Measurements from ENCODE around the gene JAG2. TPM values are rescaled to one million over a fixed set of nuclear protein-coding genes. Genes with fewer than 3 reads are reported as not detected.

The JAG2 gene
- total RNA-seq, 6 experiments from 2014 or later = 1.1 to 3.5 (median 1.2) TPM

- Histone ChIP-seq H3K27me3 (peaks cover 0 to 7% of the 10 kb centered on the region in 2 donors), H3K27ac (peak overlapping the region; percentile 30 to 43 (median 37)), H3K36me3 (no peaks in the 10 kb centered on the region), H3K4me1 (peaks cover 2 to 30% (median 16%) of the 10 kb centered on the region in 4 donors), H3K9me3 (no peaks in the 10 kb centered on the region), H3K4me3 (no peak overlapping the region)
- 0% methylated on average over 1 of the region's 19 CpGs for WGBS (ENCODE audit: insufficient coverage, low coverage, low lambda C conversion rate, missing lambda C conversion rate)
- ATAC-seq (peak; percentile 72 to 84 (median 82)), DNase-seq (peak; percentile 93 to 97 (median 95))
- intact Hi-C loops (cut with DNase I) = loop anchor here in 1 of 2 donors (10.0 kb wide), 2 partner anchors 193 to 263 kb away; no protein-coding TSS in a partner anchor
- TF ChIP-seq POLR2A (IDR thresholded peaks at IDR 0.05) (peak; percentile 73), CTCF (IDR thresholded peaks at IDR 0.05) (no peak)
Measured at GRCh38 chr14:105091517-105092170, 76.9 kb downstream of the JAG2 start.

GRCh38 chr14:105091054-105091516 is 77.5 kb downstream of the JAG2 start:
- no CpG with 5 or more reads among the region's 9 CpGs for WGBS (ENCODE audit: insufficient coverage, low coverage, low lambda C conversion rate, missing lambda C conversion rate)
- TF ChIP-seq POLR2A (IDR thresholded peaks at IDR 0.05) = no peak
- no peak for TF ChIP-seq CTCF (IDR thresholded peaks at IDR 0.05)
- H3K4me1 ChIP-seq = peaks cover 2 to 30% (median 16%) of the 10 kb centered on the region in 4 donors
- peaks cover 0 to 9% of the 10 kb centered on the region in 2 donors for H3K27me3 ChIP-seq
- H3K4me3 ChIP-seq = no peak overlapping the region
- no peak overlapping the region for H3K27ac ChIP-seq
- intact Hi-C loops (cut with DNase I) = loop anchor here in 1 of 2 donors (10.0 kb wide), 2 partner anchors 194 to 264 kb away; no protein-coding TSS in a partner anchor
- no peaks in the 10 kb centered on the region for H3K9me3 ChIP-seq
- H3K36me3 ChIP-seq = no peaks in the 10 kb centered on the region
- ATAC-seq (no peak), DNase-seq (peak; percentile 28 to 64 (median 55))

Small RNAs within 50 kb of the gene (microRNA-seq; reads per million reads assigned to microRNA genes)
- gene MIR6765 = 0 reads per million in 2 donors

Small RNAs within 50 kb of the gene (small RNA-seq; reads per million reads assigned to genes)
- gene AL512356.2 = 0 reads per million in 2 experiments
- 0 reads per million in 2 experiments for gene MIR6765

Other genes starting within 250 kb of the JAG2 start
- under 1 TPM in 4 of 6 experiments, not detected in 2; 0.12 to 0.49 (median 0.33) TPM for gene PLD4, start 243.9 kb downstream of the JAG2 start, total RNA-seq
- gene AHNAK2, start 190.4 kb downstream of the JAG2 start, total RNA-seq = 10 to 100 TPM in 1 of 6 experiments, 1 to 10 TPM in 5; 2.1 to 12.2 (median 4.6) TPM
- gene CLBA1, start 183.0 kb downstream of the JAG2 start, total RNA-seq = 1 to 10 TPM; 1.5 to 3.3 (median 2.5) TPM
- gene CDCA4, start 147.7 kb downstream of the JAG2 start, total RNA-seq = 1 to 10 TPM in 5 of 6 experiments, under 1 TPM in 1; 0.90 to 3.5 (median 1.7) TPM
- under 1 TPM; 0.11 to 0.84 (median 0.39) TPM for gene GPR132, start 103.3 kb downstream of the JAG2 start, total RNA-seq
- 10 to 100 TPM in 5 of 6 experiments, 1 to 10 TPM in 1; 9.0 to 27.4 (median 11.4) TPM for gene NUDT14, start 12.5 kb upstream of the JAG2 start, total RNA-seq
- gene BTBD6, start 79.8 kb upstream of the JAG2 start, total RNA-seq = 10 to 100 TPM; 16.5 to 25.0 (median 17.7) TPM
- 10 to 100 TPM; 13.1 to 17.8 (median 16.2) TPM for gene BRF1, start 132.2 kb upstream of the JAG2 start, total RNA-seq
- gene PACS2, start 146.0 kb upstream of the JAG2 start, total RNA-seq = 10 to 100 TPM; 19.8 to 26.7 (median 21.5) TPM
- gene TEX22, start 229.8 kb upstream of the JAG2 start, total RNA-seq = under 1 TPM in 3 of 6 experiments, not detected in 3; 0.07 to 0.44 (median 0.35) TPM